Vagina (tissue), 2 donors: ENCODE data around the gene CELF5.
"Not testable (repeated sequence)": the region's sequence is repeated elsewhere in the genome, so short reads cannot be mapped to it uniquely, and the experiment has no call there.

Source experiments
- POLR2A ChIP-seq, 2 donors: fragments of 450-650 bp; IDR thresholded peaks; one replicate each; pipeline ENCODE4 v1.6.1; 2017; ENCODE audit warnings: antibody characterized with exemption in 2 of 2, mild to moderate bottlenecking in 2 of 2, moderate library complexity in 2 of 2
- POLR2AphosphoS5 ChIP-seq, 2 donors: sonication (generic); formaldehyde crosslinking; IDR thresholded peaks; one replicate each; pipeline ENCODE4 v1.9.0; 2017; ENCODE audit warnings: antibody characterized with exemption in 2 of 2, mild to moderate bottlenecking in 2 of 2, low read depth in 1 of 2; ENCODE audit not compliant: insufficient read depth in 1 of 2

GRCh38 chr19:3202895-3203294 lies 21.6 kb upstream of the CELF5 start:
- not testable (repeated sequence) for TF ChIP-seq POLR2AphosphoS5 (IDR thresholded peaks at IDR 0.05; ENCODE audit: insufficient read depth in 1 of 2, low read depth in 1 of 2); POLR2A (IDR thresholded peaks at IDR 0.05)
